ENCODE results near the gene RYK. TPM values are rescaled to one million over a fixed set of nuclear protein-coding genes. Genes with fewer than 3 reads are reported as not detected.

RYK gene
- total and polyA plus RNA-seq, 2 experiments from 2014 or later = 22.8 to 100 TPM

GRCh38 chr3:134237454-134238145 is 13.1 kb downstream of the RYK start:
- peaks cover 44% of the 10 kb centered on the region for H4K20me1 ChIP-seq (ENCODE audit: insufficient read depth)
- H3K4me2 ChIP-seq (ENCODE audit: unreplicated experiment) = peak overlapping the region; percentile 39
- peaks cover 47% of the 10 kb centered on the region for H3F3A ChIP-seq (ENCODE audit: insufficient read depth)

DNA sequence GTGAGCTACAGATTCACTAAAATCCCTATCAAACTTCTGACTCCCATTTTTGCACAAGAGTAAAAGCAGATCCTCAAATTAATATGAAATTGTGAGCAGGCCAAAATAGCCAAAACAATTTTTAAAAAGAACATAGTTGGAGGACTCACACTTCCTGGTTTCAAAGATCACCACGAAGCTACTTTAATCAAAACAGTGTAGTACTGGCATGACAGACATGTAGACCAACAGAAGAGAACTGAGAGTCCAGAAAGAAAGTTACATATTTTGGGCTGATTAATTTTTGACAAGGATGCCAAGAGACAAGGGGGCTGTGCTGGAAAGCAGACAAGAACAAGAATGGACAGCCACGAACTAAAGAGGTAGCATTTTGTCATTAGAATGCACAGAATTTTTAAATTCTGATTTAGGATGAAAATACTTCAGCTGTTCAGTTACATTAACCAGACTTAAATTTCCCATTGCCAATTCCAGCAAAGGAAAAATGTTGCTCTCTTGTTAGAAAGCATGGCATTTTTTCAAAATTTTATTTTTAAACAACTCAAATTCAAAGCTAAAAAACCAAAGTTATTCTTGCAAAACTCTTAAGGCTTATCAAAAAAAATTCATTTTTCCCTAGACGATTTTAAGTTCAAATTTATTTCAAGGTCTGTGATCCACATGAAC is 14.0 kb downstream of the RYK start:
- TF ChIP-seq EZH2 (IDR thresholded peaks at IDR 0.05; ENCODE audit: insufficient read depth, poor library complexity, severe bottlenecking) (no peak), EZH2phosphoT487 (IDR thresholded peaks at IDR 0.05; ENCODE audit: insufficient read depth, low read depth) (no peak)
- no peak for DNase-seq
- in situ Hi-C loops (cut with MboI) = no loop called here
- Histone ChIP-seq H3F3A (ENCODE audit: insufficient read depth) (peaks cover 37% of the 10 kb centered on the region), H3K9ac (no peak overlapping the region), H3K79me2 (ENCODE audit: insufficient read depth) (peaks cover 100% of the 10 kb centered on the region), H3K4me3 (no peak overlapping the region), H3K9me3 (ENCODE audit: low read depth) (no peaks in the 10 kb centered on the region), H3K36me3 (ENCODE audit: low read depth) (no peaks in the 10 kb centered on the region), H3K4me1 (ENCODE audit: insufficient read depth) (peaks cover 61% of the 10 kb centered on the region), H2AFZ (no peak overlapping the region), H3K27ac (no peak overlapping the region), H3K27me3 (replicated peaks; ENCODE audit: insufficient read depth) (no peaks in the 10 kb centered on the region), H3K4me2 (ENCODE audit: unreplicated experiment) (peak overlapping the region; percentile 39), H4K20me1 (ENCODE audit: insufficient read depth) (peaks cover 42% of the 10 kb centered on the region), H3K9me2 (ENCODE audit: insufficient read depth) (peaks cover 3% of the 10 kb centered on the region; the same call in 1 of the 2 replicates)
- WGBS, 2 experiments (ENCODE audit: low coverage in 1 of 2, low lambda C conversion rate in 2 of 2, missing lambda C conversion rate in 2 of 2) = 23 to 33% methylated on average over 3 of the region's 3 CpGs

More at GRCh38 chr3:134237454-134238145, 13.1 kb downstream of the RYK start:
- no peaks in the 10 kb centered on the region for H3K9me3 ChIP-seq (ENCODE audit: low read depth)
- no peak overlapping the region for H3K4me3 ChIP-seq
- peaks cover 3% of the 10 kb centered on the region; the same call in 1 of the 2 replicates for H3K9me2 ChIP-seq (ENCODE audit: insufficient read depth)
- no peak overlapping the region for H2AFZ ChIP-seq
- H3K27ac ChIP-seq = no peak overlapping the region
- WGBS, 2 experiments (ENCODE audit: low coverage in 1 of 2, low lambda C conversion rate in 2 of 2, missing lambda C conversion rate in 2 of 2) = 43% methylated on average over 4 of the region's 4 CpGs
- H3K4me1 ChIP-seq (ENCODE audit: insufficient read depth) = peaks cover 61% of the 10 kb centered on the region
- peaks cover 100% of the 10 kb centered on the region for H3K79me2 ChIP-seq (ENCODE audit: insufficient read depth)
- no peaks in the 10 kb centered on the region for H3K27me3 ChIP-seq (replicated peaks; ENCODE audit: insufficient read depth)
- no peak overlapping the region for H3K9ac ChIP-seq
- in situ Hi-C loops (cut with MboI) = no loop called here
- no peaks in the 10 kb centered on the region for H3K36me3 ChIP-seq (ENCODE audit: low read depth)
- DNase-seq = peak; percentile 43
- TF ChIP-seq EZH2 (IDR thresholded peaks at IDR 0.05; ENCODE audit: insufficient read depth, poor library complexity, severe bottlenecking) = no peak
- TF ChIP-seq EZH2phosphoT487 (IDR thresholded peaks at IDR 0.05; ENCODE audit: insufficient read depth, low read depth) = no peak

GRCh38 chr3:134235577-134236076 is 15.0 kb downstream of the RYK start:
- H3F3A ChIP-seq (ENCODE audit: insufficient read depth) = peaks cover 34% of the 10 kb centered on the region
- no peaks in the 10 kb centered on the region for H3K36me3 ChIP-seq (ENCODE audit: low read depth)
- no peaks in the 10 kb centered on the region for H3K9me3 ChIP-seq (ENCODE audit: low read depth)
- no peak overlapping the region for H2AFZ ChIP-seq
- H4K20me1 ChIP-seq (ENCODE audit: insufficient read depth) = peaks cover 43% of the 10 kb centered on the region
- H3K9ac ChIP-seq = no peak overlapping the region
- H3K27ac ChIP-seq = no peak overlapping the region
- H3K4me3 ChIP-seq = no peak overlapping the region
- peaks cover 3% of the 10 kb centered on the region; the same call in 1 of the 2 replicates for H3K9me2 ChIP-seq (ENCODE audit: insufficient read depth)
- H3K27me3 ChIP-seq (replicated peaks; ENCODE audit: insufficient read depth) = no peaks in the 10 kb centered on the region
- peaks cover 63% of the 10 kb centered on the region for H3K4me1 ChIP-seq (ENCODE audit: insufficient read depth)
- peak overlapping the region; percentile 18 for H3K4me2 ChIP-seq (ENCODE audit: unreplicated experiment)
- H3K79me2 ChIP-seq (ENCODE audit: insufficient read depth) = peaks cover 100% of the 10 kb centered on the region
- WGBS, 2 experiments (ENCODE audit: low coverage in 1 of 2, low lambda C conversion rate in 2 of 2, missing lambda C conversion rate in 2 of 2) = 96 to 98% methylated on average over 3 of the region's 3 CpGs
- DNase-seq = no peak
- TF ChIP-seq EZH2phosphoT487 (IDR thresholded peaks at IDR 0.05; ENCODE audit: insufficient read depth, low read depth) (no peak), EZH2 (IDR thresholded peaks at IDR 0.05; ENCODE audit: insufficient read depth, poor library complexity, severe bottlenecking) (no peak)
- in situ Hi-C loops (cut with MboI) = no loop called here

GRCh38 chr3:134232951-134233350 is 17.7 kb downstream of the RYK start:
- peaks cover 3% of the 10 kb centered on the region; the same call in 1 of the 2 replicates for H3K9me2 ChIP-seq (ENCODE audit: insufficient read depth)
- peaks cover 51% of the 10 kb centered on the region for H3K4me1 ChIP-seq (ENCODE audit: insufficient read depth)
- no peak overlapping the region for H2AFZ ChIP-seq
- H3K9ac ChIP-seq = no peak overlapping the region
- no peak overlapping the region for H3K4me3 ChIP-seq
- H3K27me3 ChIP-seq (replicated peaks; ENCODE audit: insufficient read depth) = no peaks in the 10 kb centered on the region
- peaks cover 30% of the 10 kb centered on the region for H3F3A ChIP-seq (ENCODE audit: insufficient read depth)
- in situ Hi-C loops (cut with MboI) = no loop called here
- peaks cover 31% of the 10 kb centered on the region for H4K20me1 ChIP-seq (ENCODE audit: insufficient read depth)
- no peaks in the 10 kb centered on the region for H3K36me3 ChIP-seq (ENCODE audit: low read depth)
- no peak overlapping the region for H3K4me2 ChIP-seq (ENCODE audit: unreplicated experiment)
- no peak for DNase-seq
- no peak overlapping the region for H3K27ac ChIP-seq
- H3K79me2 ChIP-seq (ENCODE audit: insufficient read depth) = peaks cover 100% of the 10 kb centered on the region
- TF ChIP-seq EZH2phosphoT487 (IDR thresholded peaks at IDR 0.05; ENCODE audit: insufficient read depth, low read depth) = no peak
- no peak for TF ChIP-seq EZH2 (IDR thresholded peaks at IDR 0.05; ENCODE audit: insufficient read depth, poor library complexity, severe bottlenecking)
- no peaks in the 10 kb centered on the region for H3K9me3 ChIP-seq (ENCODE audit: low read depth)

Data from GM23248 (cell line).